ENCODE measurements around the gene ACBD4.
"Not testable (repeated sequence)": the region's sequence is repeated elsewhere in the genome, so short reads cannot be mapped to it uniquely, and the experiment has no call there.

Gene ACBD4

DNA sequence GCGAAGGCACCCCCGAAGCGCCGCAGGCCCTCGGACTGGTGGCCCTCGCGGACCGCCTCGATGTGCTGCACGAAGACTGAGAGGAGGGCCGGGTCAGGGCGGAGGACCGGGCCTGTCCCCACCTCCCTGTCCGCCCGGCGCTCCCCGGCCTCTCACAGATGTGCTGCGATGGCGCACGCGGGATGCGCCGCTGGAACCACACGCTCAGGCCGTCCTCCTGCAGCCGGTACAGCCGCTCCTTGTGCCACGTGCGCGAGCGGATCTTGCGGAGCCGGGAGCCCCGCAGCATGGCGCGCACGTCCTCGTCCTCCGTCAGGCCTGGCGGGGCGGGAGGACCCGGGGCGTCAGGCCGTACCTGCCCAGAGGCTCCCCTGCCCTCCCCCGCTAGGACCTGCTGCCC is 14.4 kb upstream of the ACBD4 start:
- no peak for DNase-seq

- DNase-seq = no peak
Measured at GRCh38 chr17:45123076-45123770, 12.3 kb upstream of the ACBD4 start.

DNA sequence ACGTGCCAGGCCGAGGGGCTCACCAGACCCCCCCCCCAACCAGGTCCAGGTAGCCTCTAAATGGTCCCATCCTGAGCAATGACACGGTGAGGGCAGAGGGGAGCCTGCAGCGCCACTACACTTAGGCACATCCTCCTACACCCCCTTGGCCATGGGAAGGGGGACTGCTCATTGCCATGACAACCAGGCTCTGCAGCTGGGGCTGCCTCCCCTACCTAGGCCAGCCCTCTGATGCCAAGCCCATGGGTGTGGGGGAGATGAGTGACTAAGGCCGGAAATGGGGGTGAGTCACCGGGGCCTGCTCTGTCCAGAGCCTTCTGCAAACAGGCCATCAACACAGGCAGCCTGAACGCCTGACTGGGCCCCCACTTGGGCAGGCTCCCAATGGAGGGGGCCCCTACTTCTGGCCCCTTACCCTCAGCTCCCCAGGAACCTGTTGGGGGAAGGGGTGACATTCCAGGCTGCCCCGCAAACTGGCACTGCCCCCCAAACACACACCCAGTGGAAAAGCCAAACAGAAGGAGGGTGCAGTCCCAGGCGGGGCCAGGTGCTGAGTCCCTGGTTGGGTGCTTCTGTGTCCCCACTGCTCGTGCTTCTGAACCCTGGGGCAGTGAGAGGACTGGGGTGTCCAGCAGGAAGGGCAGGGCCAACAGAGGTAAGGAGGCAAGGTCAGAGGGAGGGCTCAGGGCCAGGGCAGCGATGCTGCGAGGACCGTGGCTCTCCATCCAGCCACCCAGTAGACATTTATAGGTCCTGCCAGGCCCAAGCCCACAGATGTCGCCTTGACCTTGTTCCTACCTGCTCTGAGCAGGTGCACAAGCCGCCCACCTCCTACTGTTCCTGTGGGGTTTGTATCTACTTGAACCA is 11.3 kb upstream of the ACBD4 start:
- DNase-seq = peak; percentile 71

DNA sequence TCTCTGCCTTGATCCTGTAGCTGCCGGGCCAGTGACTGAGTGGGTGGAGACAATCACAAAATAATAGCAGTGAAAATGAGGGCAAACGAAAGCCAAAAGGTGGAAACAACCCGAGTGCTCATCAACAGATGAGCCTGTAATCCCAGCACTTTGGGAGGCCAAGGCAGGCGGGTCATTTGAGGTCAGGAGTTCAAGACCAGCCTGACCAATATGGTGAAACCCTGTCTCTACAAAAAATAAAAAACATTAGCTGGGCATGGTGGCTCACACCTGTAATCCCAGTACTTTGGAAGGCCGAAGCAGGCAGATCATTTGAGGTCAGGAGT is 10.7 kb upstream of the ACBD4 start:
- not testable (repeated sequence) for DNase-seq

DNA sequence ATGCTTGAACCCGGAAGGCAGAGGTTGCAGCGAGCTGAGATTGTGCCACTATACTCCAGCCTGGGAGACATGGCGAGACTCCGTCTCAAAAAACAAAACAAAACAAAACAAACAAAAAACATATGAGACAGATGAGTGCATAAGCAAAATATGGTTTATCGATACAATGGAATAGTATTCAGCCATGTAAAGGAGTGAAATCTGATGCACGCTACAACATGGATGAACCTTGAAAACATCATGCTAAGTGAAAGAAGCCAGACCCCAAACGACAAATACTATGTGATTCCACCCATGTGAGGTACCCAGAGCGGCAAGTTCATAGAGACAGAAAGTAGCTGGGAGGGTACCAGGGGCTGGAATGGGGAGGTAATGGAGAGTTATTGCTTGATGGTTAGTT is 10.0 kb upstream of the ACBD4 start:
- DNase-seq = no peak

- DNase-seq = no peak
Measured at GRCh38 chr17:45127207-45127547, 8.3 kb upstream of the ACBD4 start.

- DNase-seq = no peak
Measured at GRCh38 chr17:45127548-45128300, 7.8 kb upstream of the ACBD4 start.

DNA sequence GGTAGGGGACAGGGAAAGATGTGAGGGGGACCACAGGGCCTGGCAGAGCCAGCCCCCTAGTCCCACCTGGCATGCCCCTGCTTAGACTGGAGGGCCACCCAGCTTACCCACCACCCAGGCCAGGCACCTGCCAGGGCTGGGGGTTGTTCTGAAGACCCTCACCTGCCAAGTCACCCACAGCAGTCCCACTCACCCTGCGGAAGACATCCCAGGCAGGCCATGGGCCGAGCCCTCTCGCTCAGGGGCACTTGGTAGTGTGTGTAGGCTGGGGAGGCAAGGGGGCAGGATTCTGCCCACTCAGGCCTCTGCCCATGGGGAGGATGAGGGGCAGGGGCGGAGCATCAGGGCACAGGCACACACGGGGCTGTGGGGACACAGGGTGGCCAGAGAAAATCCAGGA is 7.2 kb upstream of the ACBD4 start:
- no peak for DNase-seq

GRCh38 chr17:45128989-45129388 is 6.5 kb upstream of the ACBD4 start:
- DNase-seq = no peak

GRCh38 chr17:45129426-45129939 is 6.0 kb upstream of the ACBD4 start:
- DNase-seq = no peak

DNA sequence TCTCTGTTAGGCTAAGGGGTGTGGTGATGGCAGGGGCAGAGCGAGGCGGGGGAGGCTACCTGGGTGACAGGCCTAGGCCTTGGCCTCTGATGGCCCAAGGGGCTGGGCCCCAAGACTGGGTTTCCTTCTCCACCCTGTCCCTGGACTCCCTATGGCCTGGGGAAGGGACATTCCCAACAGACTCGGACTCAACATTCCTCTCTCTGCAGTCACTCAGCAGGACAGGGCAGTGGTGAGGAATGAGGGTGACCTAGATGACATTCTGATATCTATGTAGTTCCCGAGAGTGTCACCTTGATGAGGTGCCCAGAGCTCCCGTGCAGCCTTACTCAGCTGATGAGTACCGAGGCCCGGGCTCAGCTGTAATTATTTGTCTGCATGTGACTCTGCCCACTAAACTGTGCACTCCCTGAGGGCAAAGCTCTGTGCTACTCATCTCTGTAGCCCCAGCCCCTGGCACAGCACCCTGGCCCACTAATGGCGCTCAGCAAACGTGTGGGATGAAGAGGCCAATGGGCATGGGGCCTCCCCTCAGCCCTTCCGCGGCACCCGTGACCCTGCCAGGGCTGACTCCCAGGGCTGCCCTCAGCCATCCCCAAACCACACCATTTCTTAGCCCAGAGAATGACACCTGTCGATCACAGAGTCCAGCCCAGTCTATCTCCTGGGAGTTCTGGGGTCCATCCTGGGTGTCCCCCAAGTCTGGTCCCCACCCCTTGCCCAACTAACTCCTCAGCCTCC is 5.4 kb upstream of the ACBD4 start:
- DNase-seq = no peak

GRCh38 chr17:45130681-45131615 is 4.5 kb upstream of the ACBD4 start:
- no peak for DNase-seq

DNA sequence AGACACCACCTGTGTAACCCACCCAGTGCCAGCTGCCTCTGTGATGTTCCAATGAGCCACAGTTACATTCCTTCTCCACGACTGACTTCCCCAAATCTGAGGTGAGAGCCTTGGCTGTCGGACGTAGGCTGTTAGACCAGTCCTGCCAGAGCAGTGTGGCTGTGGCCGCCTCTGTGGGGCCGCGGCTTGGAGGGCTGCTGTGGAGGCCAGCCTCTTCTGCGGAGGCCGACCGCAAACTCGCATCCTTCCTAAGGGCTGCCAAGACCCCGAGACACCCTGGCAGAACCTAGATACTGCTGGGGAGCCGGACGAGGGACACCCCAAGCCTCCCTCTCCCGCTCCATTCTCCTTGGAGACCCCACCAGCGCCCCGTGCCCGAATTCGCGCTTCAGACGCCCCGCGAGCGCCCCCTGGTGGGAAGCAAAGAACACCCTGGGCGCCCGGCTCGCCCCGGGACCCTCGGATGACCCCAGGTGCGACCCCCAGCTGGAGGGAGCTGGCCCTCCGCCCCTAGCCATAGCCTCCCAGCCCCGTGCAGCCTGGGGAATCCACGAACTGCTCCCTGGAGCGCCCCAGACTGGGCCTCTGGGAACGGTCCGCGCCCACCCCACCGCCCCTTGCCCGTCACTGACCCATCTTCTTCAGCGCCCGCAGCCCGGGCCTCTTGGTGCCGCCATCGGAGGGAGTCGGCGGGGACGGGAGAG is 3.7 kb upstream of the ACBD4 start:
- DNase-seq = peak; percentile 41

DNA sequence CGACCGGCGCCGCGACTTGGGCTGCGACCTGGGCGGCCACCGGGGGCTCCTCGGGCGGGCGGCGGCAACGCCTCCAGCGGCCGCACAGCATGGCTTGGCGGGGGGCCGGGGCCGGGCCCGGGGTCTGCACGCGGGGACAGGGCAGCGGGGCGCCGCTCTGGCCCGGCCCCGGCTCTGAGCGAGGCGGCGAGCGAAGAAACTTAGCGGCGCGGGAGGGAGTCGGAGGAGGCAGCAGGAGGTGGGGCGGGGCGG is 3.2 kb upstream of the ACBD4 start, which contains the start of gene PLCD3:
Gene PLCD3 (minus strand): TSS at position 196 of the 252 bp plus-strand sequence. CDS start 105 bp downstream, at position 91.
- no peak for DNase-seq

- peak; percentile 81 for DNase-seq
Measured at GRCh38 chr17:45132572-45133463, 2.7 kb upstream of the ACBD4 start.

DNA sequence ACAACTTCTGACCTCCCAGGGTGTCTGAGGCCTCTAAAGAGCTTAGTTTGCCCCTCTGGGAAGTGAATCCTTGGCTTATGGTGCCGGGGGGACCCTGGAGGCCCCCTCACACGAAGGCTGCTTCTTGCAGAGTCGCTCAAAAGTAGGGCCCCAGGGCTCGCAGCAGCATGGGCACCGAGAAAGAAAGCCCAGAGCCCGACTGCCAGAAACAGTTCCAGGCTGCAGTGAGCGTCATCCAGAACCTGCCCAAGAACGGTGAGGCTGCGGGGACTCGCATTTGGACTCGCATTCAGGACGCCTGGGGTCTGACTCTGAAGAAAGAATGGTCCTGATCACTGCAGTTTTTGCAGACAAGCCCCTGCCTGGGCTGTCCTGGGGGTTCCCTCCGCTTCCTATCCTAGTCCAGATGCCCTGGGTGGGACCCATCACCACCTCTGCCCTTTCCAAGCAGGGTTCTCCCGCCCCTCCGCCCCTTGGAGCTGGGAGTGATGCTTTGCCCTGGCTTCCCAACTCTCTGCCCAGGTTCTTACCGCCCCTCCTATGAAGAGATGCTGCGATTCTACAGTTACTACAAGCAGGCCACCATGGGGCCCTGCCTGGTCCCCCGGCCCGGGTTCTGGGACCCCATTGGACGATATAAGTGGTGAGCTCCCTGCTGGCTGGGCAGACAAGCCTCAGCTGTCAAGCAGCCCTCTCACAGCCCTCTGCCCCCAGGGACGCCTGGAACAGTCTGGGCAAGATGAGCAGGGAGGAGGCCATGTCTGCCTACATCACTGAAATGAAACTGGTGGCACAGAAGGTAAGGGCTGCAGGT is 698 bp downstream of the ACBD4 start:
- no peak for DNase-seq

DNA sequence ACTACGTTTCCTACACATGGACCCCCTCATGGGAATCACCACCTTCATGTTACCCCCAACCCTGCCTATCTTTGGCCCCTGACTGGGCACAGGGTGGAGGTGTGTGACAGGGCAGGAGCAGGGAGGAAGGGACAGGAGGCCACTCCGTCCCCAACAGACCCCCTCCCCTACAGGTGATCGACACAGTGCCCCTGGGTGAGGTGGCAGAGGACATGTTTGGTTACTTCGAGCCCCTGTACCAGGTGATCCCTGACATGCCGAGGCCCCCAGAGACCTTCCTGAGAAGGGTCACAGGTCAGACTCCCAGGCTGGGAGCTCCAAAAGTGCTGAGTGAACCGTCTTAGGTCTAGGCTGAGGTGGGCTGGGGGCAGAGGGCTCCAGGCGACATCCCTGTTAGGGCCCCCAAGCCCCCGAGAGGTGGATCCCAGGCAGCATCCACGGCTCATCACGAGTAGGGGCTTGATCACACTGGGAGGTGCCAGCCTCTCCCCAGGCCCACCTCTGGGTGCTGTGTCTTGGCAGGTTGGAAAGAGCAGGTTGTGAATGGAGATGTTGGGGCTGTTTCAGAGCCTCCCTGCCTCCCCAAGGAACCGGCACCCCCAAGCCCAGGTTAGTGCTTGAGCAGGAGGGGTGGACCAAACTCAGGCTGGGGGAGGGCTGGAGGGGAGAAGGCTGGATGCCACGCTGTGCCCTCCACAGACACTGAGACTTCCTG is 1.5 kb downstream of the ACBD4 start:
- no peak for DNase-seq

DNA sequence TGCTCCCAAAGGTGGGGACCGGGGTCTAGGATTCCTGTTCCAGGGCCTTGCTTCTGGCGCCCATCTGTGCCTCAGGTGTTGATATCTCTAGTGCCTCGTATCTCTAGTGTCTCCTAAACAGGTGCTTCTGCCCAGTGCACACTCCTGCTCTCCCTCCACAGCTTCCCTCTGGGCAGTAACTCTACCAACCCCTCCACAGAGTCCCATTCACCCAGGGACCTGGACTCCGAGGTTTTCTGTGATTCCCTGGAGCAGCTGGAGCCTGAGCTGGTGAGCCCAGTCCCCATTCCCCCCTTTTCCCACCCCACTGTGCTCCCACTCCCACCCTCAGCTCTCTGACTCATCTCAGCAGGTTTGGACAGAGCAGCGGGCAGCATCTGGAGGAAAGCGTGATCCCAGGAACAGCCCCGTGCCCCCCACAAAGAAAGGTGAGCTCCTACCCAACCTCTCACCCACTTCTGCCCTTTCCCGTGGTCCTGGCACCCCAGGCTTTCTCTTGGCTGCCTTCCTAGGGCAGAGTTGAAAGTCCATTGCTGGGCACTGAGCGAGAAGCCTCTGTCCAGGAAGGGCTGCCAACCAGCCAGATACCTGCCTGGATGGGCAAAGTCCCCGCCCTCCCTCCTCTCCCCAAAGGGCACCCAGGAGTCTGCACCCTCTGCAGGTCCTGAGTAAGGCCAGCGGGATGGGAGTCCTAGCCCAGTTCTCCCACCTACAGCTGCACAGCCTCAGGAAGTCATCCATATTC is 2.2 kb downstream of the ACBD4 start:
- no peak for DNase-seq
